Breast epithelium (tissue), 3 donors: ENCODE measurements around the gene AHCTF1.

Experiments used
- CTCF ChIP-seq, 3 donors: fragments of 450-650 bp; IDR thresholded peaks; one replicate each; pipeline ENCODE4 v1.5.1; 2016 to 2017; ENCODE audit warnings: antibody characterized with exemption in 3 of 3, mild to moderate bottlenecking in 3 of 3, moderate library complexity in 3 of 3
- POLR2A ChIP-seq: fragments of 450-650 bp; IDR thresholded peaks from one replicate; pipeline ENCODE4 v1.6.1; 2016; ENCODE audit warnings: antibody characterized with exemption, mild to moderate bottlenecking, moderate library complexity
- POLR2AphosphoS5 ChIP-seq, 3 donors: sonication (generic); formaldehyde crosslinking; IDR thresholded peaks; one replicate each; pipeline ENCODE4 v1.6.1; 2017; ENCODE audit warnings: antibody characterized with exemption in 3 of 3

GRCh38 chr1:246836209-246836966 is 95.4 kb downstream of the AHCTF1 start:
- TF ChIP-seq POLR2A (no peak), CTCF (IDR thresholded peaks at IDR 0.05) (no peak), POLR2AphosphoS5 (IDR thresholded peaks at IDR 0.05) (no peak)
